OCI-LY7 (cell line): Measurements from ENCODE around the gene PRKRIP1.

ENCODE experiments used
- EZH2phosphoT487 ChIP-seq: fragments of 200-600 bp; sonication (generic); IDR thresholded peaks from 2 replicates; pipeline ENCODE4 v1.6.1; 2018; ENCODE audit warnings: low read depth, borderline replicate concordance, mild to moderate bottlenecking, mixed run types, antibody characterized with exemption, low read length, moderate library complexity, mixed read lengths
- TF ChIP-seq, protein P1 (sequence below): fragments of 200-600 bp; sonication (generic); conservative IDR thresholded peaks from 2 replicates; pipeline ENCODE4 v1.5.1; 2014; ENCODE audit warnings: mild to moderate bottlenecking, antibody characterized with exemption, low read length, moderate library complexity, mixed read lengths

DNA sequence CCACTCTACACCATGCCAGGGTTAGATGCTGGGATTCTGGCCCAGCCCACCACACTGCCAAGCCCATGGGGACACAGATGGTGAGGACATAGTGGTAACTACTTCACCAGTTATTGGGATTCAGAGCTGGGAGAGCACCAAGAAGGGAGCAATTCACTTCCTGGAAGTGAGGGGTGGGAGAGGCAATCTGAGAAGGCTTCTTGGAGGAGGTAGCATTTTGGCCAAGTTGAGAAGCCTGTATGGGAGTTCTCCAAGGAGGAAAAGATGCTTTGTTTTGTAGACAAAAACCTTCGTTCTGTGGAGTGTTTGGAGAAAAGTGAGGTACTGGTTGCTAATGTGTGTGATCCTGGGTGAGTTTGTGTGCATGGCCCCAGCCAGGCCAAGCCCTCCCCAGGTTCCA, 3.8 kb upstream of the PRKRIP1 start:
- TF ChIP-seq, protein P1, sequence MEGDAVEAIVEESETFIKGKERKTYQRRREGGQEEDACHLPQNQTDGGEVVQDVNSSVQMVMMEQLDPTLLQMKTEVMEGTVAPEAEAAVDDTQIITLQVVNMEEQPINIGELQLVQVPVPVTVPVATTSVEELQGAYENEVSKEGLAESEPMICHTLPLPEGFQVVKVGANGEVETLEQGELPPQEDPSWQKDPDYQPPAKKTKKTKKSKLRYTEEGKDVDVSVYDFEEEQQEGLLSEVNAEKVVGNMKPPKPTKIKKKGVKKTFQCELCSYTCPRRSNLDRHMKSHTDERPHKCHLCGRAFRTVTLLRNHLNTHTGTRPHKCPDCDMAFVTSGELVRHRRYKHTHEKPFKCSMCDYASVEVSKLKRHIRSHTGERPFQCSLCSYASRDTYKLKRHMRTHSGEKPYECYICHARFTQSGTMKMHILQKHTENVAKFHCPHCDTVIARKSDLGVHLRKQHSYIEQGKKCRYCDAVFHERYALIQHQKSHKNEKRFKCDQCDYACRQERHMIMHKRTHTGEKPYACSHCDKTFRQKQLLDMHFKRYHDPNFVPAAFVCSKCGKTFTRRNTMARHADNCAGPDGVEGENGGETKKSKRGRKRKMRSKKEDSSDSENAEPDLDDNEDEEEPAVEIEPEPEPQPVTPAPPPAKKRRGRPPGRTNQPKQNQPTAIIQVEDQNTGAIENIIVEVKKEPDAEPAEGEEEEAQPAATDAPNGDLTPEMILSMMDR = no peak
- no peak for TF ChIP-seq EZH2phosphoT487
